ENCODE data around the gene LEKR1.
"Not testable (repeated sequence)": the region's sequence is repeated elsewhere in the genome, so short reads cannot be mapped to it uniquely, and the experiment has no call there.

LEKR1 gene

GRCh38 chr3:156808025-156808424, 18.1 kb upstream of the LEKR1 start:
- no peak for DNase-seq

GRCh38 chr3:156811089-156811862, 14.9 kb upstream of the LEKR1 start:
- DNase-seq, result no peak

- DNase-seq, result no peak
Observed at GRCh38 chr3:156812521-156813335, 13.4 kb upstream of the LEKR1 start.

GRCh38 chr3:156814295-156814694, 11.9 kb upstream of the LEKR1 start:
- no peak for DNase-seq

- peak in 7 of 14 donors; percentile 14 to 66 (median 43) for DNase-seq
Observed at GRCh38 chr3:156816091-156816793, 9.9 kb upstream of the LEKR1 start.

GRCh38 chr3:156816794-156817645, 9.1 kb upstream of the LEKR1 start:
- DNase-seq, result peak; percentile 26 to 84 (median 59)

- no peak for DNase-seq
Observed at GRCh38 chr3:156817646-156818272, 8.4 kb upstream of the LEKR1 start.

- no peak for DNase-seq
Observed at GRCh38 chr3:156818273-156818651, 7.9 kb upstream of the LEKR1 start.

GRCh38 chr3:156818890-156819289, 7.3 kb upstream of the LEKR1 start:
- no peak for DNase-seq

GRCh38 chr3:156819842-156820691, 6.1 kb upstream of the LEKR1 start:
- DNase-seq, result no peak

GRCh38 chr3:156820692-156821080, 5.5 kb upstream of the LEKR1 start:
- no peak for DNase-seq

- not testable (repeated sequence) for DNase-seq
Observed at GRCh38 chr3:156822626-156823260, 3.4 kb upstream of the LEKR1 start.

- no peak for DNase-seq
Observed at GRCh38 chr3:156825795-156826143, 384 bp upstream of the LEKR1 start.

GRCh38 chr3:156826896-156827882, 1.0 kb downstream of the LEKR1 start:
- no peak for DNase-seq

GRCh38 chr3:156831006-156831405, 4.9 kb downstream of the LEKR1 start:
- no peak for DNase-seq

- DNase-seq, result no peak
Observed at GRCh38 chr3:156834435-156834834, 8.3 kb downstream of the LEKR1 start.

- DNase-seq, result no peak
Observed at GRCh38 chr3:156834962-156835535, 8.9 kb downstream of the LEKR1 start.

GRCh38 chr3:156836701-156837100, 10.5 kb downstream of the LEKR1 start:
- DNase-seq, result peak in 1 of 14 donors; percentile 17

- DNase-seq, result no peak
Observed at GRCh38 chr3:156837115-156837514, 11.0 kb downstream of the LEKR1 start.
